Left ventricle myocardium inferior (tissue), 1 donor: ENCODE data around the gene PDZD4. TPM values are rescaled to one million over a fixed set of nuclear protein-coding genes. Genes with fewer than 3 reads are reported as not detected.

Source experiments
- DNase-seq: peaks from one replicate; pipeline ENCODE4 v3.0.0-alpha.2; 2020
- H3K27ac ChIP-seq: fragments of 200-600 bp; replicated peaks from 2 replicates; pipeline ENCODE4 v1.8.0; 2021
- H3K27me3 ChIP-seq: fragments of 200-600 bp; 2 replicates; pipeline ENCODE4 v1.8.0; 2021; ENCODE audit warnings: low read depth
- H3K36me3 ChIP-seq: fragments of 200-600 bp; 2 replicates; pipeline ENCODE4 v1.8.0; 2021
- H3K4me1 ChIP-seq: fragments of 200-600 bp; 2 replicates; pipeline ENCODE4 v1.8.0; 2021
- H3K4me3 ChIP-seq: fragments of 200-600 bp; 2 replicates; pipeline ENCODE4 v1.8.0; 2021; ENCODE audit warnings: mild to moderate bottlenecking, moderate library complexity
- H3K9me3 ChIP-seq: fragments of 200-600 bp; replicated peaks from 2 replicates; pipeline ENCODE4 v1.8.0; 2021
- intact Hi-C: fragments of 100-400 bp; cut with micrococcal nuclease; formaldehyde crosslinking; loops from one replicate; pipeline ENCODE4 v1.11.0; 2022
- total RNA-seq: library from RNA; stranded (reverse); fragmentation: NEBNext Ultra II Directional; extraction: Animal tissue kit (Norgen Biotek cat#: 25700); gene quantifications from one replicate; pipeline ENCODE4 v1.2.1, GENCODE V29; 2021
- TF ChIP-seq, protein P1 (sequence below): fragments of 200-600 bp; IDR thresholded peaks from 2 replicates; pipeline ENCODE4 v1.8.0; 2021; ENCODE audit warnings: antibody characterized with exemption, mild to moderate bottlenecking, borderline replicate concordance
- donor health status: DM: no; HTN: yes; CAD: no; lungs with severe emphysema.

Gene PDZD4
- total RNA-seq, 1 donor from 2014 or later = 4.5 TPM

DNA sequence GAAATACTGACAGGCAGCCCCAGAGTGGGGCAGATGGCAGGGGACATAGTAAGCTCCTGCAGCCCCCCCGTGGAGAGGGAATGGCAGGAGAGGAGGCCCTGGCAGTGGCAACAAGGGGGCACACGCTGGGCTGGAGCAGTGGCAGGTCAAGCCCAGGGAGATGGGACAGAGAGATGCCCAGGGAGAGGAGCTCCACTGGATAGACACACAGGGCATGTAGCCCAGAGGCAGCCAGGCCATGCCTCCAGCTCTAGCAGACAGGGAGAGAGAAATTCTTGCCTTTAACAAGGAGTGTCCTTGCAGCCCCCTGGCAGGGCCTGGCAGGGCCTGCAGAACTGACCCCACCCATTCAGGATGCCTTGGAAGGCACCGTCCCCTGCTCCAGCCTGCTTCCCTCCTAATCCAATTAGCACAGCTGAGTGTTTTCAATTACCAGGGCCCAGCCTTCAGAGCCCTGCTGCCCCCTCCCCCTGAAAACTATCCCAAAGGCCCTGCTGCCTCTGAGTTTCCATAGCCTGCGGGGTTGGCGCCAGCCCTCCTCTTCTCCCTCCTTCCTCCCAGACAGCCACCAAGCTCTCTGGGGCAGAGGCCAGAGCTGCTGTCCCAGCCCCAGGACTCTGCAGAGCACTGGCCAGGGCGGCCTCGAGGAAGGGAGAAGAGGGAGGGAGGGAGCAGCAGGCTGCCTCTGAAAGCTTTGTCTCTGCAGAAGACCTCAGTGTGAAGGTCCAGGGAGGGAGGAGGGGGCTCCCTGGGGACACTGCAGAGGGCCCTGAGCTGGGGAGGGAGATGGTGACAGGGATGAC lies 43.1 kb upstream of the PDZD4 start:
- TF ChIP-seq, protein P1, sequence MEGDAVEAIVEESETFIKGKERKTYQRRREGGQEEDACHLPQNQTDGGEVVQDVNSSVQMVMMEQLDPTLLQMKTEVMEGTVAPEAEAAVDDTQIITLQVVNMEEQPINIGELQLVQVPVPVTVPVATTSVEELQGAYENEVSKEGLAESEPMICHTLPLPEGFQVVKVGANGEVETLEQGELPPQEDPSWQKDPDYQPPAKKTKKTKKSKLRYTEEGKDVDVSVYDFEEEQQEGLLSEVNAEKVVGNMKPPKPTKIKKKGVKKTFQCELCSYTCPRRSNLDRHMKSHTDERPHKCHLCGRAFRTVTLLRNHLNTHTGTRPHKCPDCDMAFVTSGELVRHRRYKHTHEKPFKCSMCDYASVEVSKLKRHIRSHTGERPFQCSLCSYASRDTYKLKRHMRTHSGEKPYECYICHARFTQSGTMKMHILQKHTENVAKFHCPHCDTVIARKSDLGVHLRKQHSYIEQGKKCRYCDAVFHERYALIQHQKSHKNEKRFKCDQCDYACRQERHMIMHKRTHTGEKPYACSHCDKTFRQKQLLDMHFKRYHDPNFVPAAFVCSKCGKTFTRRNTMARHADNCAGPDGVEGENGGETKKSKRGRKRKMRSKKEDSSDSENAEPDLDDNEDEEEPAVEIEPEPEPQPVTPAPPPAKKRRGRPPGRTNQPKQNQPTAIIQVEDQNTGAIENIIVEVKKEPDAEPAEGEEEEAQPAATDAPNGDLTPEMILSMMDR = no peak
- intact Hi-C loops = no loop called here
- peaks cover 28% of the 10 kb centered on the region for H3K27me3 ChIP-seq
- H3K36me3 ChIP-seq = no peaks in the 10 kb centered on the region
- DNase-seq = no peak
- H3K9me3 ChIP-seq = no peaks in the 10 kb centered on the region
- H3K4me1 ChIP-seq = no peaks in the 10 kb centered on the region
- no peak overlapping the region for H3K27ac ChIP-seq
- no peak overlapping the region for H3K4me3 ChIP-seq

DNA sequence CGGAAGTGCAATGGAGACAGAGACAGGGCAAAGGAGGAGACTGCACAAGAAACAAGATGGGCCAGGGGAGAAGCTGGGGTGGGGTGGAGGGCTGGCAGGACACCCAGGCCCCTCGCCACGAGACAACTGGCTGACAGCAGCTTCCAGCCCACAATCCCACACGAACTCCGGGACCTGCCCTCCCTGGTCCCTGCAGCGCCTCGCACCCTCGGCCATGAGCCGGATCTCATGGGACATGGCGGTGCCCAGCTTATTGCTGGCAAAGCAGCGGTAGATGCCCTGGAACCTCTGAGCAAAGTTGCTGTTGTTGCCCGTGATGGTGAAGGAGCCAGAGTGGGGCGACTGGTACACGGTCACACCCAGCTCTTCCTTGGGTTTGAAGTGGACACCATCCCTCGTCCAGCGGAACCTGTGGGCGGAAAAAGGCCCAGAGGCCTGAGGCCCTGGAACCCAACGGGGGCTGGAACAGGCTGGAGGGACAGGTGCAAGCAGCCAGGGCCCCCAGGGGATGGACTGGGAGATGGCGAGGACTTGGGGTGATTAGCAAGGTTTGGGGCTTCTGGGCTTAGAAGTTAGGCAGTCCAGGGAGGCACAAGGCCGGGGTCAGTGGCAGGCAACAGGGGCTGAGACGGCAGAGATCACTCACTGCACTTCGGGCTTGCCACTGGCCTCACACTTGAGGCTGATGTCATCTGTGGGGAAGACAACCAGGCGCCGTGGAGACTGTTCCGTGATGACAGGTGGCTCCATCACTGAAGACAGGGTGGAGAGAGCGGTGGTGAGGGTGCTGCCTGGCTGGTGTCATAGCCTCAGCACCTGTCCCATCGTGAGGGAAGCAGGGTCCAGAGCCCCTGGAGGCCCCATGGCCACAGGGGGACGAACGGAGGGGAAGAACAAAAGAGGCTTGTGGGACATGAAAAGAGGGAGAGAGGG lies 41.9 kb upstream of the PDZD4 start:
- no peaks in the 10 kb centered on the region for H3K9me3 ChIP-seq
- H3K36me3 ChIP-seq = no peaks in the 10 kb centered on the region
- no peak overlapping the region for H3K4me3 ChIP-seq
- no peaks in the 10 kb centered on the region for H3K4me1 ChIP-seq
- TF ChIP-seq, protein P1 = no peak
- H3K27ac ChIP-seq = no peak overlapping the region
- DNase-seq = no peak
- peaks cover 15% of the 10 kb centered on the region for H3K27me3 ChIP-seq
- intact Hi-C loops = no loop called here

DNA sequence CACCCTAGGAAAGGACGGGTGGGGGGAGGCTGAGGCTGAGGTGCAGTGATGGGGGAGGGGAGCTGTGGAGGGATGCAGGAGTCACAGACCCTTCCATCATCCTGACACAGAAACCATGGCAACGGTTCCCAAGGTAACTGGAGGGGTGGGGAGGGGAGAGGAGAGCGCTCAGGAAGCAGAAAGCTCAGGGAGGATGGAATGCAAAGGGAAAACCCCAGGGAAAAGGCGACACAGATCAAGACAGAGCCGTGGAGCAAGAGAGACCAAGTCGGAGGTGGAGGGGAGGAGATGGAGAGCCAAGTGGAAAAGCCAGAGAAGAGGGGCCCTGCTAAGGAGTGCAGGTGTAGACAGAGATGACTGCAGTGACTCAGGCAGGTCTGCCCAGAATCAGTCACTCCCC lies 41.1 kb upstream of the PDZD4 start:
- Histone ChIP-seq H3K36me3 (no peaks in the 10 kb centered on the region), H3K27me3 (peaks cover 10% of the 10 kb centered on the region), H3K4me1 (no peaks in the 10 kb centered on the region), H3K9me3 (no peaks in the 10 kb centered on the region), H3K4me3 (no peak overlapping the region), H3K27ac (no peak overlapping the region)
- TF ChIP-seq, protein P1 = no peak
- no peak for DNase-seq
- intact Hi-C loops = no loop called here

DNA sequence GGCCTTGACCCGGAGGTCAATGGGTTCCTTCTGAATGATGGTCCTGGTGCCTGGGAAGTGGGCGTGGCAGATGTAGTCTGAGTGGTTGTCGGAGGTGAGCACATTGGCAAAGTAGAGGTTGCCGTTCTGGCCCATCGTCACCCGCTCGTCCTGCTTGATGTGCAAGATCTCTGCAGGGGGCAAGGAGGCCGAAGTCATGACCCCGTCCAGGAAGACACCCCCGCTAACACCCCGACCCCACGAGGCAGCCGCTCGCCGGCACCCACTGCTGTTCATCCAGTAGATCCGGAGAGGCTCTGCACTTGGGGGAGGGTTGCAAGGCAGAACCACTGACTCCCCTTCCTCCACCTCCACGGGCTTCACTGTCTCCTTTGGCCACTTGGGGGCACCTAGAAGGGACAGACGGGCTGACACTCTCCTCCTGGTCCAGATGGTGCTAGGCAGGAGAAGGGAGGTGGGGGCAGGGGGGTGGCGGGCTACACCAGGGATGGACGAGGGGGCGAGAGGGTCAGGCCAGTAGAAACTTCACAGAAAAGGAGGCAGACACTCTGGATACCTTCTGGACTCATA lies 40.5 kb upstream of the PDZD4 start:
- TF ChIP-seq, protein P1 = no peak
- no peaks in the 10 kb centered on the region for H3K9me3 ChIP-seq

DNA sequence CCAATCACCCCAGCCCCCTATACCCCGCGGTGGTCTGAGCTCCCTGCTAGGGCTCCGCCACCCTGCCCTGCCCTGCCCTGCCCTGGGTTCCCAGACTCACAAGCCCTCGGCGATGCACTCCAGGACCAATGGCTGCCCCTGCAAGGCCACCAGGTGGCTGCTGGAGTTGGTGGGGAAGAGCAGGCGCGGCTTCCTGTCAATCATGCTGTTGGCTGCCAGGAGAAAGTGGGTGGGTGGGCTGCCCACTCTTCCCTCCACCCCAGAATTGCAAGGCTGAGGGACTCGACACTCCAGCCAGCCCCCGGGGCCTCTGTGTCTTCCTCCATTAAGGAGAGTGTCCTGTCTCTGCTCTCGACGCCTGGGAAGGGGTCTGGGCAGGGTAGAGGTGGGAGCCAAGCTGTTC lies 39.9 kb upstream of the PDZD4 start:
- Histone ChIP-seq H3K4me3 (no peak overlapping the region), H3K4me1 (no peaks in the 10 kb centered on the region), H3K9me3 (no peaks in the 10 kb centered on the region), H3K27me3 (peaks cover 5% of the 10 kb centered on the region), H3K36me3 (no peaks in the 10 kb centered on the region), H3K27ac (no peak overlapping the region)
- intact Hi-C loops = no loop called here
- TF ChIP-seq, protein P1 = no peak
- DNase-seq = no peak

More for the DNA sequence above, 40.5 kb upstream of the PDZD4 start:
- Histone ChIP-seq H3K4me1 (no peaks in the 10 kb centered on the region), H3K27ac (no peak overlapping the region), H3K4me3 (no peak overlapping the region), H3K27me3 (peaks cover 5% of the 10 kb centered on the region), H3K36me3 (no peaks in the 10 kb centered on the region)
- no peak for DNase-seq
- intact Hi-C loops = no loop called here
